ENCODE results near the gene ERLIN1. TPM values are rescaled to one million over a fixed set of nuclear protein-coding genes. Genes with fewer than 3 reads are reported as not detected.

ERLIN1 gene
- 17.1 and 18.1 TPM in 2 replicates for total RNA-seq

- intact Hi-C loops (cut with micrococcal nuclease) = loop anchor here (1.0 to 10.0 kb wide), 7 partner anchors 44 to 727 kb away; partner anchors contain the start of genes BLOC1S2, CHUK, CWF19L1 and HIF1AN
These were observed at the start of gene ERLIN1 for GRCh38 chr10:100185364-100186252. ERLIN1 (minus strand) TSS chr10:100186029; CDS start chr10:100185626, 403 bp downstream.

- intact Hi-C loops (cut with micrococcal nuclease) = no loop called here
These were observed 46.3 kb upstream of the ERLIN1 start for GRCh38 chr10:100232101-100232500.

- intact Hi-C loops (cut with micrococcal nuclease) = loop anchor here (1.0 kb wide), 4 partner anchors 10 to 56 kb away; partner anchors contain the start of genes BLOC1S2, CWF19L1 and ERLIN1
These were observed 44.1 kb upstream of the ERLIN1 start for GRCh38 chr10:100229819-100230422.

GRCh38 chr10:100223879-100224278 is 38.0 kb upstream of the ERLIN1 start:
- intact Hi-C loops (cut with micrococcal nuclease) = no loop called here

- intact Hi-C loops (cut with micrococcal nuclease) = no loop called here
These were observed 36.7 kb upstream of the ERLIN1 start for GRCh38 chr10:100222529-100222928.

GRCh38 chr10:100216006-100216405 is 30.2 kb upstream of the ERLIN1 start:
- intact Hi-C loops (cut with micrococcal nuclease) = no loop called here

GRCh38 chr10:100209303-100209702 is 23.5 kb upstream of the ERLIN1 start:
- intact Hi-C loops (cut with micrococcal nuclease) = no loop called here

- intact Hi-C loops (cut with micrococcal nuclease) = no loop called here
These were observed 22.4 kb upstream of the ERLIN1 start for GRCh38 chr10:100208276-100208675.

GRCh38 chr10:100204370-100204769 is 18.5 kb upstream of the ERLIN1 start:
- intact Hi-C loops (cut with micrococcal nuclease) = no loop called here

- intact Hi-C loops (cut with micrococcal nuclease) = no loop called here
These were observed 15.7 kb upstream of the ERLIN1 start for GRCh38 chr10:100201549-100201948.

GRCh38 chr10:100194711-100195110 is 8.9 kb upstream of the ERLIN1 start:
- intact Hi-C loops (cut with micrococcal nuclease) = no loop called here

GRCh38 chr10:100192350-100192749 is 6.5 kb upstream of the ERLIN1 start:
- intact Hi-C loops (cut with micrococcal nuclease) = no loop called here

- intact Hi-C loops (cut with micrococcal nuclease) = loop anchor here (1.0 to 10.0 kb wide), 7 partner anchors 43 to 726 kb away; partner anchors contain the start of genes BLOC1S2, CHUK, CWF19L1 and HIF1AN
These were observed 704 bp upstream of the ERLIN1 start for GRCh38 chr10:100186253-100187212.

- intact Hi-C loops (cut with micrococcal nuclease) = loop anchor here (5.0 to 10.0 kb wide), 4 partner anchors 82 to 350 kb away; partner anchors contain the start of genes BLOC1S2, CWF19L1 and HIF1AN
These were observed 989 bp downstream of the ERLIN1 start for GRCh38 chr10:100184840-100185239.

- intact Hi-C loops (cut with micrococcal nuclease) = loop anchor here (10.0 kb wide), 1 partner anchor 350 kb away; the partner anchor contains the start of gene HIF1AN
These were observed 1.4 kb downstream of the ERLIN1 start for GRCh38 chr10:100184426-100184825.

GRCh38 chr10:100183481-100183880 is 2.3 kb downstream of the ERLIN1 start:
- intact Hi-C loops (cut with micrococcal nuclease) = loop anchor here (10.0 kb wide), 1 partner anchor 351 kb away; the partner anchor contains the start of gene HIF1AN

- intact Hi-C loops (cut with micrococcal nuclease) = loop anchor here (10.0 kb wide), 1 partner anchor 352 kb away; the partner anchor contains the start of gene HIF1AN
These were observed 2.9 kb downstream of the ERLIN1 start for GRCh38 chr10:100182908-100183307.

GRCh38 chr10:100182281-100182680 is 3.5 kb downstream of the ERLIN1 start:
- intact Hi-C loops (cut with micrococcal nuclease) = loop anchor here (10.0 kb wide), 1 partner anchor 353 kb away; the partner anchor contains the start of gene HIF1AN

- intact Hi-C loops (cut with micrococcal nuclease) = no loop called here
These were observed 10.0 kb downstream of the ERLIN1 start for GRCh38 chr10:100175875-100176274.
